ENCODE measurements around the gene SRCAP.

The SRCAP gene

DNA sequence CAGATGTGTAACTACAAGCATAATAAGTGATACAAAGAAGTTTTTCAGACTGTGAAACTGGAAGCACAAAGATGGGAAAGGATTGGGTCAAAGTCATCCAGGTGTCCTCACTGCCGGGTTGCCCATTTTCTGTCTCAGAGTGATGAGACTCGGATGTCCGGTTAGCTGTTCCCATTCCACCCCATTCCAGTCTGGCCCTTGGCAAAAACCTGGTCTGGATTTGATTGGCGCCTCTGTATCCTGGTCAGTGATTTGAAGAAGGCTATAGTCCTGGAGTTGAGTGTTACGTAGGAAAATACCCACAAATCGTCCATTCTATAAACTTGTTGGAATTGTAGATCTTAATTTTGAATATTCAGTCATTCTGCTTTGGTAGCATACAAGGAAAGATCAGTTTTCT is 29.4 kb downstream of the SRCAP start:
- FAIRE-seq = no peak

GRCh38 chr16:30728899-30729672 is 30.1 kb downstream of the SRCAP start:
- DNase-seq (ENCODE audit: insufficient read length, low spot score) (no peak), FAIRE-seq (no peak)

More for the DNA sequence above, 29.4 kb downstream of the SRCAP start:
- DNase-seq (ENCODE audit: insufficient read length, low spot score) = no peak

DNA sequence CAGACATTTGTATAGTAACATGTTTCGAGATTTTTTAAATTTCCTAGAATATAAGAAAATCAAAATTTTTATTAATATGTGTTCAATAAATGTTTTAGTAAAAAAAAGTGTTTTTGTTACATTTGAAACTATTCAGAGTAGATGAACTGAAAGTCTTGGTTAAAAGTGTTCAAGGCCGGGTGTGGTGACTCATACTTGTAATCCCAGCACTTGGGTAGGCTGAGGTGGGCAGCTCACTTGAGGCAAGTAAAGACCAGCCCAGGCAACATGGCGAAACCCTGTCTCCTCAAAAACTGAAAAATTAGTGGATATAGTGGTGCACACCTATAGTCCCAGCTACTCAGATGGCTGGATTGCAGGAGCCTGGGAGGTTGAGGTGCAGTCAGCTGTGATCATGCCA is 32.4 kb downstream of the SRCAP start:
- FAIRE-seq (no peak), DNase-seq (ENCODE audit: insufficient read length, low spot score) (no peak)

- no peak for DNase-seq (ENCODE audit: insufficient read length, low spot score)
- no peak for FAIRE-seq
Measured at GRCh38 chr16:30736995-30737793, 38.2 kb downstream of the SRCAP start.

DNA sequence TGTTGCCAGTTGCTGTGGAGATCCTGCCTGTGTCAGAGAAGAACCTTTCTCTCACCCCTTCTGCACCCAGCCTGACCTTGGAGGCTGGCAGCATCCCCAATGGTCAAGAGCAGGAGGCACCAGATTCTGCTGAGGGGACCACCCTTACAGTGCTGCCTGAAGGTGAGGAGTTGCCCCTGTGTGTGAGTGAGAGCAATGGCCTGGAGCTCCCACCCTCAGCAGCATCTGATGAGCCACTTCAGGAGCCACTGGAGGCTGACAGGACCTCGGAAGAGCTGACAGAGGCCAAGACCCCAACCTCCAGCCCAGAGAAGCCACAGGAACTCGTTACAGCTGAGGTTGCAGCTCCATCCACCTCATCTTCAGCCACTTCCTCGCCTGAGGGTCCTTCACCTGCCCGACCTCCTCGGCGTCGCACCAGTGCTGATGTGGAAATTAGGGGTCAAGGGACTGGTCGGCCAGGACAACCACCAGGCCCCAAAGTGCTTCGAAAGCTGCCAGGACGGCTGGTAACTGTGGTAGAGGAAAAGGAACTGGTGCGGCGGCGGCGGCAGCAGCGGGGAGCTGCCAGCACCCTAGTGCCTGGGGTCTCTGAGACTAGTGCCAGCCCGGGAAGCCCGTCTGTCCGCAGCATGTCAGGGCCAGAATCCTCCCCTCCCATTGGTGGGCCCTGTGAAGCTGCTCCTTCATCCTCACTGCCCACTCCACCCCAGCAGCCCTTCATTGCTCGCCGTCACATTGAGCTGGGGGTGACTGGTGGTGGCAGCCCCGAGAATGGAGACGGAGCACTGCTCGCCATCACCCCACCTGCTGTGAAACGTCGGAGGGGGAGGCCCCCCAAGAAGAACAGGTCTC is 39.0 kb downstream of the SRCAP start:
- DNase-seq (ENCODE audit: insufficient read length, low spot score) = no peak
- FAIRE-seq = no peak

GRCh38 chr16:30738984-30739951 is 40.3 kb downstream of the SRCAP start:
- no peak for FAIRE-seq

GRCh38 chr16:30740364-30741251 is 41.6 kb downstream of the SRCAP start:
- DNase-seq (ENCODE audit: insufficient read length, low spot score) = peak; percentile 53
- peak; percentile 54 for FAIRE-seq

More at GRCh38 chr16:30738984-30739951, 40.3 kb downstream of the SRCAP start:
- DNase-seq (ENCODE audit: insufficient read length, low spot score) = no peak

DNA sequence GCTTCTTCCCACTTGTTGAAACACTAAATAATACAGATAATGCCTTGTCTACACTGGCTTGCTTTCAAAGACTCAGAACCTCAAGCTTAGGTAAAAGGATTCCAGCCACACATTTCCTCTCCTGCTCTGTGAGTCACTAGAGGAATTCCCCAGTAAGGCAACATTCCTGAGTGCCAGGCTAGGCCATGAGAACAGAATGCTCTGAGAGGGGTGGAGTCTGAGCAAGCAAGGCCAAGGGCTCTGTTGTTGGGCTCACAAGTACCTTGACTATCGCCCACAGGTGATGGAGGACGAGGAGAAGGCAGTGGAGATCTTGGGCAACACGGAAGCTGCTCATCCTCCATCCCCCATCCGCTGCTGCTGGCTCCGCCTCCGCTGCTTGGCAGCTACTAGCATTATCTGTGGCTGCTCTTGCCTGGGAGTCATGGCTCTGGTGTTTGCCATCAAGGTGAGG is 42.5 kb downstream of the SRCAP start:
- DNase-seq (ENCODE audit: insufficient read length, low spot score) = peak; percentile 85
- FAIRE-seq = peak; percentile 68

DNA sequence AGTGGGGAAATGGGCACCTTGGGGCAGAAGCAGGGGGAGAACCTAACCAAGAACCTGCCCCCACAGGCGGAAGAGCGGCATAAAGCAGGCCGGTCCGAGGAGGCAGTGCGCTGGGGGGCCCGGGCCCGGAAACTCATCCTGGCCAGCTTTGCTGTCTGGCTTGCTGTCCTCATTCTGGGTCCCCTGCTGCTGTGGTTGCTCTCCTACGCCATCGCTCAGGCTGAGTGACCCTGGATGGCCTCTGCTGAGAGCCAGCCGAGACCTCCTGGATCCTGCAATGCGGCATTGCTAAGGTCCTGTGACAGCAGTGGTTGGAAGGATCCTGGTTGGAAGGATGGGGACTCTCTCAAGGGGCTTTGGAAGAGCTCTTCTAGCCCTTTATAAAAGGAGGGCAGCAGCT is 44.7 kb downstream of the SRCAP start:
- no peak for DNase-seq (ENCODE audit: insufficient read length, low spot score)
- FAIRE-seq = no peak

DNA sequence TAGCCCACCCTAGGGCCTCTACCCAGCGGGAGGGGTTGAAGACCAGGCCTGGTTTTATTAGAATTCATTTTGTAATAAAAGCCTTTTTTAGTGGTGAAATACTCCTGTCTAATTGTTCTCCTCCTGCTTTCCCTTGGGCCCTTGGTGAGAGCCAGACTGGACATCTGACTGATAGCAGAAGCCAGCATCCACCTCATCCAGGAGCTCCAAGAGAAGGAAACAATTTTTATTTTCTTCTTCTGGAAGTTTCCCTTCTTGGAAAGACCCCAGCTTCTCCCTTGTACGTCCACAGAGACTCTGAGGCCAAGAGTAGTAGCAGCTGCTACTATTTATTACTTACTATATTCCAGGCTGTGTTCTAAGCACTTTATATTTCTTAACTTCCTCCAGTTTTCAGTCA is 45.2 kb downstream of the SRCAP start:
- DNase-seq (ENCODE audit: insufficient read length, low spot score) = no peak
- no peak for FAIRE-seq

- FAIRE-seq (no peak), DNase-seq (ENCODE audit: insufficient read length, low spot score) (no peak)
Measured at GRCh38 chr16:30745082-30745481, 46.1 kb downstream of the SRCAP start.

DNA sequence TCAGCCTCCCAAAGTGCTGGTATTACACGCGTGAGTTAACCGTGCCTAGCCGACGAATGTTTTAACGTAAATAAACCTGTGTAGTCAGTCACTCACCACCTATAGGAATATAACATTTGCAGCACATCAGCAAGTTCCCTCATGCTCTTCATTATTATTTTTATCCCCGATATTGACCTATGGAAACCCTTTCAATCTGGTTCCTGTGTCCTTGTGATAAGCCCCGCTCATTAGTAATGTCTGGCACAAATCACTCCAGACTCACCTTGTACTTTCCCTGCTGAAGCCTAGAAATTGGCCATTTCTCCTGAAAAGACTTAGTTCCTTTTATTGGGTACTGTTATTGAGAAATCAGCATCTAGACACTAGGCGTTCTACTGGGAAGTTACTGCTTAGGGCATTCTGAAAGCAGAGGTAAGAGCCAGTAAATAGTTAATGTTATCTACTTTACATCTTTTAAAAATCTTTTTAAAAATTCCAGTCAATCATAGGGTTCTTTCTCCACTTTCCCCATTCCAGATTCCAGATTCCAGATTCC is 47.7 kb downstream of the SRCAP start:
- no peak for DNase-seq (ENCODE audit: insufficient read length, low spot score)
- no peak for FAIRE-seq

DNA sequence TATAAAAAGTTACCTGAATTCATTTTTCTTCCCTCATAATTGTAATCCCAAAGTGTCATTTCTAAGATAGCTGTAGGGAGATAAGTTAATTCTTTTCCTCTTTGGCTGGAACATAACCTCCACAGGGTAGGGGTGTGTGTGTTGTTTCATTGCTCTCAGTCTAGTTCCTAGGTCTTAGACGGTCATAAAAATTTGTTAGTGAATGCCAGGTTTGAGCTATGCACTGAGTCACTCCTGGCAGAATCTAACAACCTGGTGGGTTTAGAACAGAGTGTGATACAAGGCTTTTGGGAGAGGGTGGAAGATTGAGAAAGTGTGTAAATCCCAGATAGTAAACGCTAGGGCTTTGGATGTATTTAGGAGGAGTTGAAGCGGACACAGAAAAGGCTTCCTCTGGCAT is 48.4 kb downstream of the SRCAP start:
- DNase-seq (ENCODE audit: insufficient read length, low spot score) (no peak), FAIRE-seq (no peak)

GRCh38 chr16:30747799-30748633 is 49.0 kb downstream of the SRCAP start, which contains the start of gene PHKG2:
Gene PHKG2, plus strand, starts transcription at chr16:30748425. Its CDS starts 396 bp downstream, at chr16:30748821.
- FAIRE-seq = peak; percentile 96

DNA sequence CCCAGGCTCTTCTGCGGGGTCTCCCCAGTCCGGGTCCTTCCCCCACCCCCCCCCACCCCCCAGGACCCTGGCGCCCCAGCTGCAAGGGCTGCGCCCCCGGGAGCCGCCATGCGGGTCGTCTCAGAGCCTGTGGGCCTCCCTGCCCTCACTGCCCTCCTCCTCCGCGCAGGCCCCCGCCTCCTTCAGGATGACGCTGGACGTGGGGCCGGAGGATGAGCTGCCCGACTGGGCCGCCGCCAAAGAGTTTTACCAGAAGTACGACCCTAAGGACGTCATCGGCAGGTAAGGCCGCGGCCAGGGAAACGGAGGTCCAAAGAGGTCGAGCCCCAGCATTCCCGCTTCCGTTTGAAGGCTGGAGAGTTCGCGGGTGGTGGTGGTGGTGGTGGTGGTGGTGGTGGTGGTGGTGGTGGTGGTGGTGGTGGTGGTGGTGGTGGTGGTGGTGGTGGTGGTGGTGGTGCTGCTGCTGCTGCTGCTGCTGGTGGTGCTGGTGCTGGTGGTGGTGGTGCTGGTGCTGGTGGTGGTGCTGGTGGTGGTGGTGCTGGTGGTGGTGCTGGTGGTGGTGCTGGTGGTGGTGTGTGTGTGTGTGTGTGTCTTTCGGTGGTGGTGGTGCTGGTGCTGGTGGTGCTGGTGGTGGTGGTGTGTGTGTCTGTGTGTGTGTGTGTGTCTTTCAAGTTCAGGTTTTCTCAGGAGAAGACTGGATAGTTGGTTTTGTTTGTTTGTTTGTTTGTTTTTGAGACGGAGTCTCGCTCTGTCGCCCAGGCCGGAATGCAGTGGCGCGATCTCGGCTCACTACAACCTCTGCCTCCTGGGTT is 49.9 kb downstream of the SRCAP start:
- FAIRE-seq (no peak), DNase-seq (ENCODE audit: insufficient read length, low spot score) (no peak)

More at GRCh38 chr16:30747799-30748633, 49.0 kb downstream of the SRCAP start, which contains the start of gene PHKG2:
- peak; percentile 98 for DNase-seq (ENCODE audit: insufficient read length, low spot score)

DNA sequence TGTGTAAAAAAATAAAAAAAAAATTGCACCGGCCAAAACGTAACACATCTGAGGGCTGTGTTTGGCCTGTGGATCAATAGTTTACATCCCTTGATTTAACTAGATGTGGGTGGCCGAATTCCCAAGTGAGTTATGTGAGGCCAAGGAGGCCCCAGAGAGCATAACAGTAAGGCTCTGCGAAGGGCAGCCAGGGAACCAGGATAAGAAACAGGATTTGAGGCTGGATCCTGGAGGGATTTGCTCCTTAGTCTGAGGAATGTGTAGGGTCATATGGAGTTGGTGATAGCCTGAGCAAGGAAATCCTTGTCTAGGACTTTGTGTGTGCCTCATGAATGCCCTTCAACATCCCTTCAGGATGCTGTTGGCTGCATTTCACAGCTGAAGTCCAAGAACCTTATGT is 51.2 kb downstream of the SRCAP start:
- FAIRE-seq = no peak
- no peak for DNase-seq (ENCODE audit: insufficient read length, low spot score)

Data from HTR-8/SVneo (cell line).